MM.1S (cell line): ENCODE results near the gene DOLK.

Experiments
- DNase-seq: peaks from one replicate; pipeline ENCODE4 v3.0.0-alpha.2; 2015
- H2AFZ ChIP-seq: fragments of 300-600 bp; sonication (generic); 2 replicates; pipeline ENCODE4 v1.6.0; 2016; ENCODE audit warnings: antibody characterized with exemption, low read length
- H3F3A ChIP-seq: fragments of 300-600 bp; sonication (generic); 2 replicates; pipeline ENCODE4 v1.6.1; 2016; ENCODE audit warnings: mild to moderate bottlenecking, antibody characterized with exemption, low read length, moderate library complexity, mixed read lengths; ENCODE audit not compliant: insufficient read depth
- H3K27ac ChIP-seq: fragments of 300-600 bp; sonication (generic); 2 replicates; pipeline ENCODE4 v1.5.1; 2016; ENCODE audit warnings: mild to moderate bottlenecking, low read length
- H3K27me3 ChIP-seq: fragments of 300-600 bp; sonication (generic); replicated peaks from 2 replicates; pipeline ENCODE4 v1.6.0; 2016; ENCODE audit warnings: low read length; ENCODE audit not compliant: insufficient read depth
- H3K36me3 ChIP-seq: fragments of 300-600 bp; sonication (generic); replicated peaks from 2 replicates; pipeline ENCODE4 v1.6.1; 2016; ENCODE audit warnings: mild to moderate bottlenecking, low read length, mixed read lengths; ENCODE audit not compliant: insufficient read depth
- H3K4me1 ChIP-seq: fragments of 300-600 bp; sonication (generic); 2 replicates; pipeline ENCODE4 v1.6.1; 2016; ENCODE audit warnings: low read length, mixed read lengths
- H3K4me2 ChIP-seq: fragments of 300-600 bp; sonication (generic); 2 replicates; pipeline ENCODE4 v1.6.0; 2016; ENCODE audit warnings: low read depth, low read length
- H3K4me3 ChIP-seq: fragments of 300-600 bp; sonication (generic); 2 replicates; pipeline ENCODE4 v1.5.1; 2016; ENCODE audit warnings: low read length, mixed read lengths
- H3K79me2 ChIP-seq: fragments of 300-600 bp; sonication (generic); 2 replicates; pipeline ENCODE4 v1.6.1; 2016; ENCODE audit warnings: mixed run types, low read length, mixed read lengths
- H3K9ac ChIP-seq: fragments of 300-600 bp; sonication (generic); 2 replicates; pipeline ENCODE4 v1.6.1; 2016; ENCODE audit warnings: low read length, mixed read lengths
- H3K9me2 ChIP-seq: fragments of 300-600 bp; sonication (generic); replicated peaks from 2 replicates; pipeline ENCODE4 v1.6.1; 2016; ENCODE audit warnings: mild to moderate bottlenecking, low read length, mixed read lengths; ENCODE audit not compliant: insufficient read depth
- H3K9me3 ChIP-seq: fragments of 300-600 bp; sonication (generic); replicated peaks from 2 replicates; pipeline ENCODE4 v1.6.1; 2016; ENCODE audit warnings: mild to moderate bottlenecking, low read length, mixed read lengths; ENCODE audit not compliant: insufficient read depth
- H4K20me1 ChIP-seq: fragments of 300-600 bp; sonication (generic); 2 replicates; pipeline ENCODE4 v1.6.1; 2016; ENCODE audit warnings: mild to moderate bottlenecking, low read length, moderate library complexity, mixed read lengths; ENCODE audit not compliant: insufficient read depth
- CTCF ChIP-seq: fragments of 300-600 bp; sonication (generic); IDR thresholded peaks from 2 replicates; pipeline ENCODE4 v1.5.1; 2016; ENCODE audit warnings: antibody characterized with exemption, low read length, mixed read lengths
- EZH2 ChIP-seq: fragments of 300-600 bp; sonication (generic); optimal IDR thresholded peaks from 2 replicates; pipeline ENCODE3; 2017; ENCODE audit warnings: low read depth, mild to moderate bottlenecking, antibody characterized with exemption, low read length, mixed read lengths
- EZH2phosphoT487 ChIP-seq: fragments of 300-600 bp; sonication (generic); IDR thresholded peaks from 2 replicates; pipeline ENCODE4 v1.6.1; 2018; ENCODE audit warnings: antibody characterized with exemption, low read length

The DOLK gene

GRCh38 chr9:128919402-128920089 lies 27.9 kb downstream of the DOLK start:
- Histone ChIP-seq H3F3A (no peaks in the 10 kb centered on the region), H3K27ac (no peak overlapping the region), H3K9ac (no peak overlapping the region), H3K4me3 (no peak overlapping the region), H2AFZ (no peak overlapping the region), H3K79me2 (no peaks in the 10 kb centered on the region), H3K9me2 (no peaks in the 10 kb centered on the region), H3K27me3 (no peaks in the 10 kb centered on the region), H3K36me3 (no peaks in the 10 kb centered on the region), H4K20me1 (no peaks in the 10 kb centered on the region), H3K4me1 (no peaks in the 10 kb centered on the region), H3K9me3 (no peaks in the 10 kb centered on the region), H3K4me2 (no peak overlapping the region)
- no peak for DNase-seq
- TF ChIP-seq EZH2 (no peak), EZH2phosphoT487 (no peak), CTCF (no peak)

- no peak for DNase-seq
- no peaks in the 10 kb centered on the region for H3K36me3 ChIP-seq
- H3K4me2 ChIP-seq, result no peak overlapping the region
- no peaks in the 10 kb centered on the region for H3F3A ChIP-seq
- H3K9me2 ChIP-seq, result no peaks in the 10 kb centered on the region
- no peak overlapping the region for H3K27ac ChIP-seq
- no peaks in the 10 kb centered on the region for H3K27me3 ChIP-seq
- no peak overlapping the region for H2AFZ ChIP-seq
- no peaks in the 10 kb centered on the region for H3K79me2 ChIP-seq
- H3K9ac ChIP-seq, result no peak overlapping the region
- no peak for TF ChIP-seq EZH2phosphoT487
- TF ChIP-seq CTCF, result no peak
- TF ChIP-seq EZH2, result no peak
- no peaks in the 10 kb centered on the region for H3K9me3 ChIP-seq
- no peak overlapping the region for H3K4me3 ChIP-seq
- H4K20me1 ChIP-seq, result no peaks in the 10 kb centered on the region
- no peaks in the 10 kb centered on the region for H3K4me1 ChIP-seq
Measured at GRCh38 chr9:128918921-128919320, 28.5 kb downstream of the DOLK start.

GRCh38 chr9:128917151-128917849 lies 30.1 kb downstream of the DOLK start:
- H4K20me1 ChIP-seq, result no peaks in the 10 kb centered on the region
- H3F3A ChIP-seq, result no peaks in the 10 kb centered on the region
- no peak overlapping the region for H3K27ac ChIP-seq
- H3K9me2 ChIP-seq, result no peaks in the 10 kb centered on the region
- H3K79me2 ChIP-seq, result peaks cover 8% of the 10 kb centered on the region
- no peak overlapping the region for H3K4me2 ChIP-seq
- H2AFZ ChIP-seq, result no peak overlapping the region
- H3K4me1 ChIP-seq, result no peaks in the 10 kb centered on the region
- TF ChIP-seq CTCF, result no peak
- no peak overlapping the region for H3K4me3 ChIP-seq
- H3K27me3 ChIP-seq, result no peaks in the 10 kb centered on the region
- H3K36me3 ChIP-seq, result no peaks in the 10 kb centered on the region
- DNase-seq, result no peak
- H3K9me3 ChIP-seq, result no peaks in the 10 kb centered on the region
- H3K9ac ChIP-seq, result no peak overlapping the region
